Left ventricle myocardium superior (tissue), 1 donor: ENCODE results near the gene HYCC2. TPM values are rescaled to one million over a fixed set of nuclear protein-coding genes. Genes with fewer than 3 reads are reported as not detected.

ENCODE experiments used
- ATAC-seq: fragments of 200-7000 bp; cut with Tn5 transposase; one replicate; pipeline ENCODE4 v1.9.1; 2020; ENCODE audit warnings: mild to moderate bottlenecking, moderate library complexity
- DNase-seq: peaks from one replicate; pipeline ENCODE4 v3.0.0-alpha.2; 2020
- intact Hi-C: fragments of 100-400 bp; cut with micrococcal nuclease; formaldehyde crosslinking; loops from one replicate; pipeline ENCODE4 v1.11.0; 2022
- total RNA-seq: library from RNA; stranded (reverse); fragmentation: NEBNext Ultra II Directional; extraction: Animal tissue kit (Norgen Biotek cat#: 25700); gene quantifications from one replicate; pipeline ENCODE4 v1.2.1, GENCODE V29; 2021
- donor health status: DM: no; HTN: yes; CAD: no; lungs with severe emphysema.

HYCC2 gene
- total RNA-seq, 1 donor from 2014 or later: 12.7 TPM

- DNase-seq (no peak), ATAC-seq (no peak)
- intact Hi-C loops: no loop called here
Observed at GRCh38 chr2:201024518-201024917, 47.0 kb downstream of the HYCC2 start.

GRCh38 chr2:201021914-201022313, 49.6 kb downstream of the HYCC2 start:
- no peak for DNase-seq
- intact Hi-C loops: no loop called here
- no peak for ATAC-seq

Other genes starting within 250 kb of the HYCC2 start
- gene CLK1, start 207.0 kb downstream of the HYCC2 start, total RNA-seq: 54.9 TPM
- gene PPIL3, start 182.6 kb downstream of the HYCC2 start, total RNA-seq: 23.2 TPM
- gene NIF3L1, start 182.3 kb downstream of the HYCC2 start, total RNA-seq: 16.9 TPM
- gene ORC2, start 108.0 kb downstream of the HYCC2 start, total RNA-seq: 26.1 TPM
- gene NDUFB3, start 330 bp upstream of the HYCC2 start, total RNA-seq: 540 TPM
- gene CFLAR, start 44.5 kb upstream of the HYCC2 start, total RNA-seq: 252 TPM
- 6.4 TPM for gene CASP10, start 111.5 kb upstream of the HYCC2 start, total RNA-seq
- 2.7 TPM for gene CASP8, start 188.9 kb upstream of the HYCC2 start, total RNA-seq